GM18508 (cell line): ENCODE data around the gene VPS72.
"Not testable (repeated sequence)": the region's sequence is repeated elsewhere in the genome, so short reads cannot be mapped to it uniquely, and the experiment has no call there.

Experiments used
- ATAC-seq: cut with Tn5 transposase; IDR thresholded peaks from one replicate; pipeline ENCODE4 v1.9.1; 2021; ENCODE audit warnings: moderate number of reproducible peaks; ENCODE audit not compliant: insufficient read depth, unreplicated experiment

The VPS72 gene

DNA sequence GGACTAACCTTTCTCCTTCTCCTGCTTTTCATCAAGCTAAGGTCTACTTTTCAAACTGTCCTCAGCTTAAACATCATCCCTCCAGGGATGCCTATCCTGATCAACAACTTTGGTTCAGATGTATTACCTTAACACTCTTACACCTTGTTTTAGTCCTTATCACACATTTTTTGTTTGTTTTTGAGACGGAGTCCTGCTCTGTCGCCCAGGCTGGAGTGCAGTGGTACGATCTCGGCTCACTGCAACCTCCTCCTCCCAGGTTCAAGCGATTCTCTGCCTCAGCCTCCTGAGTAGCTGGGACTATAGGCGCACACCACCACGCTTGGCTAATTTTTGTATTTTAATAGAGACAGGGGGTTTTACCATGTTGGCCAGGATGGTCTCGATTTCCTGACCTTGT is 1.3 kb downstream of the VPS72 start:
- ATAC-seq, result not testable (repeated sequence)

DNA sequence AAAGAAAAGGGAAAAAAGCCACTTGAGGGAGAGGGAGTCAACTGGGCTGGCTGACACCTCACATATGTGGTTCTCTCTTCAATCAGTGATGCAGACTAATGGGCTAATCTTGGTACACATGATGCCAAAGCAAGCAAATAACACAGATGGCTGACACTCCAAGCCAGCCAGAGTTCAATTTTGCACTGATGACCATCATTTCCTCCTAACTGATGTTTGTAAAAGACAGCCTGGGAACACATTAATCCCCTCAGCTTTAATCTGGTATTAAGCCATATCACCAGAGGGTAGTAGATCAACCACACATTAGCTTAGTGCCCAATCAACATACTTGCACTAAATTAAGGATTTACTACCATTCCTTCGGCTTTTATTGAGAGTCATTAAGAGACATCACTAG is 2.8 kb downstream of the VPS72 start:
- ATAC-seq, result no peak

DNA sequence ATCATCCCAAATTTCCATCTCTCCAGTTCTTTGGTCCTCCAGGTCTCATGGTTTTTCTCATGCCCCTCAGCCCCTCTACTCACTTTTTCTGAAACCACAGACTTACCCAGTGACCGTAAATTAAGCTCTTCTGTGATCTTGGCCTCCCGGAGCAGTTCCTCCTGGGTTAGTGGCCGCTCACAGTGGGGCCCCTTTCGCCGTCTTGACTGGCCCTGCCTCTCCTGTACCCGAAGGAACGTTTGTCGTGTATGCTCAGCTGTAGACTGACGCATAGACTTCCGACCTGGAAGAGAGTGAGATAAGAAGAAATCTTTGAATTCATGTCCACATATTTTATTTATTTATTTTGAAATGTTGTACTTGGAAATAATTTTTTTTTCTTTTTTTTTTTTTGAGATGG is 5.8 kb downstream of the VPS72 start:
- ATAC-seq, result no peak

DNA sequence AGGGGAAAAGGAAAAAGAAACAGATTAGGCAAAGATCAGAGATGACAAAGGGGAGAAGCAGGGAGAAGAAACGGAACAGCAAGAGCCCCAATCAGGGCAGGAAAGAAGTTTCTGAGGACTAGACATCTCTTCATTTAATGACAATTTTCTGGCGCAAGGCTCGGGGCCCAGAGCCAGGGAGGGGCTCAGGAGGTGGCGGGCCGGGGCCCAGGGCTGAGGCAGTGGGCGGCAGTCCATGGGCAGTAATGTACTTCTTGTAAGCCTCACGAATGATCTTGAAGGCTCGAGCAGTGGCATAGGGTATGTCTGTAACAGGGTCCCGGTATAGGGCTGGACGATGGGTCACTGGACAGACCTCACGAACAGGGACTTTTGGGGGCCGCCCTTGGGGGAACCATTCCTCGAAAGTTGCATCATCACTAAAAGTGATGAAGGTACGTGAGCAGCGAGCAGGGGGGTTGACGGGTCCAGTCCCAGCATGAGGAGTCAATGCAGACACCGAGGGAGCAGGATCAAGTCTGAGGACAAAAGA is 13.4 kb downstream of the VPS72 start:
- no peak for ATAC-seq

DNA sequence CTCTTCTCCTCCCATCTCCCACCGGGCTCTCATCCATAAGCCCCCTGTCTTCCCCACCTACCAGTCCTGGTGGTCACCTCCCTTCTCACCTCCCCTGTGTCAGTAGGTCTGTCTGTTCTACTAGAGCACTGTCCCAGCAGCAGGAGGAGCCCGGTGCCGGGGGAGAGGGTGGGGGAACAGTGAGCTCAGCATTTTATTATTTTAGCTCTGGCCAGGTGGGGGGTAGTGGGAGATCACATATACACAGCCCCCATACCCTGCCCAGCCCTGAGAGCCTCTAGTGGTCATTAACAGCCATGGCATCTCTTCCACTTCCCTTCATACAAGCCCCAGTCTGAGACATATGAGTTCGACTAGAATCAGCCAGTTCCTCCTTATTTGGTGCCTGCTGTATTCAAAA is 14.1 kb downstream of the VPS72 start, which contains the start of gene TMOD4:
TMOD4 (minus strand) TSS at position 119 of the 400 bp plus-strand sequence. CDS start 1,106 bp downstream, outside the sequence.
- no peak for ATAC-seq

DNA sequence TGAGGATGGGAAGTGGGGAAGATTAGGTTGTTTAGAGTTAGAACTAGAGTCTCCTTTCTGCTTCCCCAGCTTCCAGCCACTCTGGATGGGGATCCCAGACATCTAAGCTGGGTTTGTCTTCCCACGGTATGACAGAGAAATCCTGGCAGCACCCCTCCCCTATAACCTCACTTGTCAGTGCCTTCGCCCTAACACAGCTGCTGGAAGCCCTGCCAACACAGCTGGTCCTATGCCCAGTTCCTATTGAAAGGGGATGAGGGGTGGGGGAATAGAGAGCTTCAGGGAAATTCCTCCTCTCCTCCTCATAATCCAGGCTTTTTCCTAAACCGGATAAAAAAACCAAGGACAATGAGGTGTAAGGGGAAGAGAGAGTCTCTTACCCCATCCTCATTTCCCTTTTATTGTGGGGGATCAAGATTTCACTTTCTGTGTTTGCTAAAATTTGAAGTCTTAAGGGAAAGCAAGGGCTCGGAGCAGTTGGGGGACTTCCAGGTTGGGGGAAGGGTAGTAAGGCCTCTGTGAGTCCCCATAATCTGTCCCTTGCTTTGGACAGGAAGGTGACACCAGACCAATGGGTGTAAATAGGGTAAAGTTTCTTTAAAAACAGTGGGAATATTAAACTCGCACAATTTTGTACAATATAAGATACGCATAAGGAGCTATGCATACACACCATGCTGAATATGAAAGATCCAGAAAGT is 14.8 kb downstream of the VPS72 start:
- ATAC-seq, result no peak

DNA sequence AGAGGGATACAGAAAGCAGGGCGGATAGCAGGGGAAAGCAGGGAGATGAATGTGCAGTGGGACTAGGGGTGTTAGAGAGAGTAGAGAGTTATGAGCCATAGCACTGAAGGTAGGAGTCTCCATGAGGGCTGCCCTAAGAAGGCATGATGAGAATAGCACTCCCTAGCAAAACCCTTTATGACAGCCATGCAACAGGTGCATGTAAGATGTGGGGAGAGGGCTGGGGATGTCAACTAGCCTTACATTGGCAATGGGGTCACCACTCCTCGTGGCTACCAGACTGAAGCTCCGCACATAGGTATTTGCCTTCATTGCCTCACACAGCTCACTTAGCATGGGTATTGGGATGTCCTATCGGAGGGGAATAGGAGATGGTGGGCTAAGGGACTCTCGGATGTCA is 18.8 kb downstream of the VPS72 start:
- no peak for ATAC-seq

DNA sequence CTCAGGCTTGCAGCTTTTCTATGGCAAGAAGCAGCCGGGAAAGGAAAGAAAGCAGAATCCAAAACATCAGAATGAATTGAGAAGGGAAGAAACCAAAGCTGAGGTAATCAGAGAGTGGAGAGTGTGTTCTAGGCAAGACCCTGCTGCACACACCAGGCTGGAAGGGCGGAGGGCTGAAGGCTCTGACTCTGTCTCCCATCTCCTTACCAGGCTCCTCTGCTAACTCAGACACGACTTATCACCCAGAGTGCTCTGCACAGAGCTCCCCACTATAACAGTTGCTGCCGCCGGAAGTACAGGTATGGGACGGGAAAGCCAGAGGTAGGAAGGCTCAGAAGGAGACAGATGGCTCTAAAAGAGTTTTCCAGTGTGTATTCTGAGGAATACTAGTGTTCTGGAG is 22.9 kb downstream of the VPS72 start:
- no peak for ATAC-seq

DNA sequence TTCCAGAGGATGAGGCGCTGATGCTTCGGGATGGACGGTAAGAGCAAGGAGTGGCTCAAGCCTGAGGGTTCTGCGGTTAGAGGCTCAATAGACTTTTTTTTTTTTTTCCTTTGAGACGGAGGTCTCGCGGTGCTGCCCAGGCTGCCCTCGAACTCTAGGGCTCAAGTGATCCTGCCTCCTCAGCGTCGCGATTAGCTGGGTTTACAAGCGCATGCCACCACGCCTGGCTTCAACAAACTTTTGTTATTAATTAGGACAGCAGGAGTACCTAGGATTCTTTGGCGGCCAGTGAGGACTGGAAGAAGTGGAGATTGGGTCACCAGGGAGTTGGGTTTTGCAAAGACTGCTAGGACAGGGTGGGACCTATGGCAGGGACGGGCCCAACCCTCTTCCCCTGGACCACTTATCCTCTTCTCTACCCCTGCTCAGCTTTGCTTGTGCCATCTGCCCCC is 23.5 kb downstream of the VPS72 start:
- no peak for ATAC-seq

DNA sequence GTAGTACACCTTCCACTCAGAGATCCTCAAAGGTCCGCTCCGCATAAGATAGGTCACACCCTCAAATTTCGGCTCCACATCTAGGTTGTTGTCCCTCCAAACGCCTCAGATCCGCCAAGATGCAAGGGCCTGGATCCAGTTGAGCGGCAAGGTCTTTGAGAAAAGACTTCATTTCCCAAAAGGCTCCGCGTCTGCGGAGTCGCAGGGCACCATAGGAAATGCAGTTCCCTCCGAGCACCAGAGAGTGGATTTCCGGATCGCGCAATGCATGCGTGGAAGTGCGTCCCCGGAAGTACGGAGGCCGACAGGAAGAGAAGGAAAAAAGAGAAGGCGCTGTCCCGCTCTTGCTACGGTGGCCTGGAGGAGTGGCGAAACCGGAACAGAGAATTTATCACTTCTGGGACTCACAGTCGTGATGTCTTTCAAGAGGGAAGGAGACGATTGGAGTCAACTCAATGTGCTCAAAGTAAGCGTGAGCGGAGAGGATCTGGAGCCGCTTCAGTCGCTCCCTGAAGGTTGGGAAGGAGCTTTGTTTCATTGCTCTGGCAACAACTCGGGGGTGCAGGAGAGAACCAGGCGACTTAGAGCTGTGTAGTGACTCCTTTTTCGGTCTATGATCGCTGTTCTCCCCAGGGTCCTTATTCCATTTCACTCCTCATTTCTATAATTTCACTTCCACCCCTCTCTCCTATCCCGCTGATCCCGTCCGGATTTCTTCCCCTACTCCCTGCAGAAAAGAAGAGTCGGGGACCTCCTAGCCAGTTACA is 24.1 kb downstream of the VPS72 start, which contains the start of the genes LYSMD1 and SCNM1:
LYSMD1 (minus strand) TSS at position 165 of the 767 bp plus-strand sequence. CDS start 644 bp downstream, outside the sequence.
SCNM1 (plus strand) TSS at position 407 of the 767 bp plus-strand sequence; CDS start at position 416, 9 bp downstream.
- ATAC-seq, result peak; percentile 52

DNA sequence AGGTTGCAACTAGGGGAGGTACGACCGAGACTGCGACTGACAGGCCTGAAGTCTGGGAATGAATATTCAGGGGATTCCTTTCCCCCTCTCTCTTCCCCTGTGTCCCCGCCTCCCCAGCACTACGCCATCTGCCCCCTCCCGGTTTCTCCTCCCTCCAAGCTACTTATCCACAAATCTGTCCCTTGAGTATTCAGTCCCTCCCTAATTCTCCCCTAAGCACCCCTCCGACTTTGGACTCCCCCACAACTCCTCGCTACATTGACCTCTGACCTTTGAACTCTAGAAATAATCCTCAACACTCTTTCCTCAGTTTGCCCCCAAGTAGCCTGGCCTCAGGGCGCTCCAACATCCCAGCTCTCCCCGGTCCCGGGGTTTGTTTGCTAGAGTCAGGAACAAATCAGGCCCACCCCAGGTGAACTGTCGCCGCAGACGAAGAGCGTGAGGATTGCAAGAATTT is 24.7 kb downstream of the VPS72 start:
- ATAC-seq, result no peak

DNA sequence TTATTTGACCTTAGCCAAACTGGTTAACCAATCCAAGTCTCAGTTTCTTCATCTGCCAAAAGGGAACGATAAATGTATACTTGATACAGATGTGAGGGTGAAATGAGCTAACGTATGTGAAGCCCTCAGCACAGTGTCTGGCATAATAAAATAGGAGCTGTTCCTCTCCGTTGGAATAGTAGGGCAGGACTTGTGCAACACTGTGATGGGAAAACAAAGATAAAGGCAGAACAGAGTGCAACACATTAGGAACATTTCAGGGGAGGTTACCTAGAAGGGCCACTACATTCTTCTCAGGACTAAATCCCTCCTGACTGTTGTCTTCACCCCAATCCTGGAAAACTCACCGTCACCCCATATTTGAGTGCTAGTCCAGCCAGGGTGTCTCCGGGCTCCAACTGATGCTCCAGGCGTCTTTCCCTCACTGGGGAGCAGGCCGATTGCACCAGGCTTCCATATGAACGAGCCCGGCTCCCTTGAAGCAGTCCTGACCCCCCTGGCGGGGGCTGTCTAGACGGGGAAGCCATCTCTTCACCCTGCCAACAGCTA is 25.2 kb downstream of the VPS72 start:
- no peak for ATAC-seq

DNA sequence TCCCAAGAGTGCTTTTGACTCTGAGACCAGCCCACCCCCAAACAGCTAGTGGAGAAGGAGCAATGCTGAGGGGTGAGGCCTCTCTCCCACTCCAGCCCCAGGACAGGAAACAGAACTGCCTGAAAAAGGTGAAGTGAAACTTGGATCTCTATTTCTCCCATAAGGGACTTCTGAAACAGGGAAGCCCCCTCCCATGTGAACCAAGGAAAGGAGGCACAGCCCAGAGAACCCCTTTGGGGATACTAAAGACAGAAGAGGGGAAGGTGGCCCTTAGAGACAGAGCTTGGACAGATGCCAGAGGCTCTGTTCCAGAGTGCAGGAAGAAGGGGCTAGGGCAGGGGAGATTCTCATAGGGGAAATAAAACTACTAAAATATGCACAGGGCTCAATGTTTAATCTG is 30.6 kb downstream of the VPS72 start:
- ATAC-seq, result no peak

DNA sequence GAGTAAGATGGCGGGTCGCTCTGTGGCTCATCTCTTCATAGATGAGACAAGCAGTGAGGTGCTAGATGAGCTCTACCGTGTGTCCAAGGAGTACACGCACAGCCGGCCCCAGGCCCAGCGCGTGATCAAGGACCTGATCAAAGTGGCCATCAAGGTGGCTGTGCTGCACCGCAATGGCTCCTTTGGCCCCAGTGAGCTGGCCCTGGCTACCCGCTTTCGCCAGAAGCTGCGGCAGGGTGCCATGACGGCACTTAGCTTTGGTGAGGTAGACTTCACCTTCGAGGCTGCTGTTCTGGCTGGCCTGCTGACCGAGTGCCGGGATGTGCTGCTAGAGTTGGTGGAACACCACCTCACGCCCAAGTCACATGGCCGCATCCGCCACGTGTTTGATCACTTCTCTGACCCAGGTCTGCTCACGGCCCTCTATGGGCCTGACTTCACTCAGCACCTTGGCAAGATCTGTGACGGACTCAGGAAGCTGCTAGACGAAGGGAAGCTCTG is 31.2 kb downstream of the VPS72 start:
- no peak for ATAC-seq

DNA sequence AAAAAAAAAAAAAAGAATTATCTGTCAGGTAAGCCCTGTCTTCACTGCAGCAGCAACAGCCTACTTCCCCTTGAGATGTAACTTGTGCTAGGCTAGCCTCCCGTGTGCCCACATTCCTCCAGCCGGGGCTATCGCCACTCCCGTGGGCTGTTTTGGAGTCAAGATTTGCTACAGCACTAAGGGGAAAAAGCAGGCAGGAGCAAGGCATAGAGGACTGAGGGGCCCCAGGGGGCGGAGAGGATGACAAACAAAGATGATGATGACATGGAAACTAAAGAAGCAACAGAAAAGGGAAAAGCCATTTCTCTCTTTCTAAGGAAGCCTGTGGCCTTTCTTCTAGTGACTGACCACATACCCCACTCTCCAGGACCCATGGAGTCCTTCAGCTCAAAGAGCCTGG is 31.7 kb downstream of the VPS72 start:
- ATAC-seq, result no peak

DNA sequence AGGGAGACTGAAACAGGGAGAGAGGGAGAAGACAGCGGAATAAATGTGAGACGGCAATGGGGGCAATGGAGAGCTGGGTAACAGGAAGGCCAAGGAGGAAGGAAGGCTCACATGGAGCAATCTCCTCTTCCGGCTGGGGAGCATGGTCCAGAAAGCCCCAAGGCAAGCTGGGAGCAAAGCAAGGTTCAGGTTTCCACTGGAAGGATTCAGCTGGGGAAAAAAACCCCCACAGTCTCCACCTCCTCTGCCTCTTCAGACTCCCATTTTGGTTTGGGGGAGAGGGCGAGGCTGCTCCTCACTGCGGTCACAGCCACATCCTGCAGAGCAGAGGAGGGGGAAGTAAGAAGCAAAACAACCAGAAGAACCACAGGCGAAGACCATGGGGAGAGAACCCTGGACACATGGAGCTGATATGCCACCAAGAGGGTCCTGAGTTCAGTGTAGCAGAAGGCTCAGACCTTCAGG is 32.9 kb downstream of the VPS72 start:
- no peak for ATAC-seq

DNA sequence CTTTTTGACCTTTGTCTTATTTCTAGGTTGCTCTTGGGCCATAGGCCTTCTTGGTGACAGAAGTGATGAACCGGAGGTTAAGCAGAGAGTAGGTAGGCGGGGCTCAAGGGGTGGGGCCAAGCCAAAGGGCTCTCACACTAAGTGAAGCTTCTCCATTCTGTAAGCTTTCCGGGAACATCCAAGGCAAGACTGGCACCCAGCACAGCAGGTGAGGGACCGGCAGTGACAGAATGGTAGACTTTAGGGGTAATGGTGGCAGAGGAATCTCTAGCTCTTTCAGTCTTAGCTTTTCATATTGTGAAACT is 33.5 kb downstream of the VPS72 start, which contains the start of gene TNFAIP8L2:
TNFAIP8L2 (plus strand) TSS at position 135 of the 305 bp plus-strand sequence. CDS start 2,049 bp downstream, outside the sequence.
- ATAC-seq, result no peak

DNA sequence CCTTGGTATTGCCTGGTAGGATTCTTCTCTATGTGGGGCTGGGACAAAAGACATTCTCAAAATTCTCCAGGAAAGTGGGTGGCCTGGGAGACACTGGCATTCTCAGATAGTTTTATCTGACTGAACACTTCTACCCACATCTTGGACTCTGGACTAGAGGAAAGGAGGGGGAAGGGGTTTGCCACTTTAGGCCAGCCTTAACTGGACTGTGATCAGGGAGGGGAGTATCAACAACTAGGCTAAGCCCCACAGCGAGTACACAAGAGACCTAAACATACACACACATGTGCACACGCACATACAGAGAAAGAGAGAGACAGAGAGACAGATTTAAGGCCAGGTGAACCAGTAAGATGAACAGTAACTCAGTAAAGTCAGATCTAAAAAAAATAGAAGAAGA is 42.3 kb downstream of the VPS72 start:
- no peak for ATAC-seq

DNA sequence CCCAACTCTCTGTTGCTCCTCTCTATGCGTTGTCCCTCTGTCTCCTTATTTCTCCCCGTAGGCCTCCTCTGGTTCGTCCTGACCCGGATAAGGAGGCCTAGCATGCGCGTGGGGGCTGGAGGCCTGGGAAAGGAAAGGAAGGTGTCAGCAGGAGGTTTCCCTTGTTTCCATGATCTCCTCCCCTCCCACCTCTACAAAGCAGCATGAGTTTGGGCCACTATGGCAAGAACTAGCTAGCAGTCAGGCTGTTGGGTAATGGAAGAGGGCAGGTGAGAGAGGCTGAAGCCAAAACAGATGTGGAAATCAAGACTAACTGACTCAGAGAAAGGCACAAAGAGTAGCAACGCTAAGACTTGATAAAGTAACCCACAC is 42.9 kb downstream of the VPS72 start:
- ATAC-seq, result no peak

DNA sequence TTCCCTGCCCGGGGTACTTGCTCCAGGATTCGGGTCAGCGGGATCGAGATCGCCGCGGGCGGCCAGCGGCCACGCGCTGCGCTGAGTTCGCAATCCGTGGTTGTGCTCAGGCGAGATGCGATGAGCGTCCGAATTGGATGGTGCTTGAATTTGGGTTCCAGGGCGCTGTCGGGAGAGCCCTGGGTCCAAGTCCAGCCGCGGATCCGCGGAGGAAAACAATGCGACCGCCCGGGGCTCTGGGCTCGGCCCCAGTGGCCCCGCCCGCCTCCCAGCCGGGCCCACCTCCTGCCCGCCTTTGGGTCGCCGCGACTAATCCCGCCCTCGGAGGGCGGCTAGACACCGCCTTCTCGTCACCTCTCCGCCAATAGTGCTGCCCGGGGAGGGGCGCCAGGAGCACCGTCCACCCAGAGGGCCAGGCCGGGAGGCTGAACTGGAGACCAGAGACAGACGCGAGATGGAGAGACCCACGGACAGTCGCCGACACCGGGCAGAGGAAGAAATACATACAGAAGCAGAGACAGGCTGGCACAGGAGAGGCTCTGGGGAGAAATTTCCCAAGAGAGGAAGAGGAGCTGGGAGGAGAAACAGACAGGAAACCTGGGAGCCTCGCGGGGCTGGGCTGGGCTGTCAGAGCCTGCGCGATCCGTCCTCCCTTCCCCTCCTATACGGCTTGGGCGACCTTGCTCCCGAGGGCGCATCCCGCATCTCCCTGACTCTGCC is 43.4 kb downstream of the VPS72 start, which contains the start of gene SEMA6C:
SEMA6C (minus strand) TSS at position 220 of the 720 bp plus-strand sequence. CDS start 4,010 bp downstream, outside the sequence.
- no peak for ATAC-seq
